SK-N-SH treated with all-trans-retinoic acid at 6 μM for 48 hours (cell line): ENCODE measurements around the gene MYO1A.

Experiments
- PPARA ChIP-seq: fragments of 250-450 bp; sonication (Bioruptor Pico); IDR thresholded peaks from 2 replicates; pipeline ENCODE4 v1.5.0; 2020; ENCODE audit warnings: mild to moderate bottlenecking, borderline replicate concordance
- ZC3H10 ChIP-seq: fragments of 250-450 bp; sonication (Bioruptor Pico); IDR thresholded peaks from 2 replicates; pipeline ENCODE4 v1.5.1; 2021; ENCODE audit warnings: mild to moderate bottlenecking, moderate library complexity
- ZFP30 ChIP-seq: fragments of 450-650 bp; formaldehyde crosslinking; IDR thresholded peaks from 2 replicates; pipeline ENCODE4 v1.5.0; 2022; ENCODE audit warnings: mild to moderate bottlenecking, moderate library complexity

- TF ChIP-seq ZFP30 (CRISPR knock-in tag) (no peak), PPARA (CRISPR knock-in tag) (no peak), ZC3H10 (no peak)
These were observed 37.2 kb upstream of the MYO1A start for GRCh38 chr12:57087010-57087690.
